ENCODE results near the gene JMJD8. TPM values are rescaled to one million over a fixed set of nuclear protein-coding genes. Genes with fewer than 3 reads are reported as not detected.

JMJD8 gene
- total and polyA plus RNA-seq, 9 of the 15 experiments (the other 6 are each of a cell fraction or from before 2014, with no cell fraction given) = 1.2 to 50.6 (median 29.3) TPM

GRCh38 chr16:657487-657886 is 26.6 kb downstream of the JMJD8 start:
- no peak for FAIRE-seq
- H3K4me3 ChIP-seq = no peak overlapping the region
- 95% methylated on average over 12 of the region's 22 CpGs for WGBS (ENCODE audit: insufficient coverage, low coverage, missing lambda C conversion rate)
- no peaks in the 10 kb centered on the region for H3K36me3 ChIP-seq (ENCODE audit: control insufficient read depth, insufficient read depth, low read length)
- no peak overlapping the region for H2AFZ ChIP-seq (ENCODE audit: low read depth, low read length)
- peak overlapping the region in 1 of 2 experiments; percentile 45; a peak in 1 of 4 replicates for H3K9ac ChIP-seq (ENCODE audit: insufficient read depth in 1 of 2, low read depth in 2 of 2, low read length in 2 of 2)
- no peaks in the 10 kb centered on the region for H3K27me3 ChIP-seq (ENCODE audit: control insufficient read depth in 2 of 2, insufficient read depth in 2 of 2, low read length in 2 of 2)
- H3K9me1 ChIP-seq (ENCODE audit: control insufficient read depth, insufficient read depth, low read length) = no peaks in the 10 kb centered on the region
- H3K4me1 ChIP-seq (replicated peaks in 1 of 2; ENCODE audit: control insufficient read depth in 2 of 2, insufficient read depth in 2 of 2, low read length in 2 of 2) = peaks cover 2 to 94% of the 10 kb centered on the region in 2 experiments; a peak in 4 of 5 replicates
- no peak for TF ChIP-seq BCLAF1 (IDR thresholded peaks at IDR 0.05; ENCODE audit: borderline replicate concordance in 1 of 2, control insufficient read depth in 1 of 2, low read depth in 2 of 2, low read length in 1 of 2)
- peak; percentile 44; the same call in 1 of the 2 replicates for TF ChIP-seq ZBTB33 (CRISPR knock-in tag; IDR thresholded peaks at IDR 0.05)
- TF ChIP-seq HNRNPL (IDR thresholded peaks at IDR 0.05; ENCODE audit: low read depth, low read length) = peak; percentile 77; the same call in 1 of the 2 replicates
- ATAC-seq = no peak
- BruUV-seq (replicated peaks) = no TSS peak
- H3K9me3 ChIP-seq (replicated peaks; ENCODE audit: control insufficient read depth, insufficient read depth, low read depth, low read length) = no peaks in the 10 kb centered on the region
- H3K27ac ChIP-seq (ENCODE audit: extremely low read depth, low read depth, low read length) = no peak overlapping the region
- no peak overlapping the region for H3K4me2 ChIP-seq (ENCODE audit: insufficient read depth, low read length)
- in situ Hi-C loops (cut with MboI) (no loop called here), intact Hi-C loops (cut with micrococcal nuclease) (no loop called here)
- no peak for DNase-seq (ENCODE audit: extremely low read depth in 1 of 4, low spot score in 3 of 4)
- CTCF ChIA-PET (ENCODE audit: low intra/inter-chr PET ratio) = no interaction called here
- no peaks in the 10 kb centered on the region for H4K20me1 ChIP-seq (replicated peaks; ENCODE audit: control insufficient read depth, insufficient read depth, low read length)
- H3K79me2 ChIP-seq (ENCODE audit: control insufficient read depth, insufficient read depth, low read length) = no peaks in the 10 kb centered on the region; the same call in 2 of the 3 replicates
- POLR2A ChIA-PET = no interaction called here

Measured in K562 (cell line).